Activated CD4-positive, CD25-positive, alpha-beta regulatory T cell treated with anti-CD3 and anti-CD28 coated beads, Interleukin-2, amount 50 U/mL, for 24 hours (primary cell): Measurements from ENCODE around the gene GMEB1.
"Not testable (repeated sequence)": the region's sequence is repeated elsewhere in the genome, so short reads cannot be mapped to it uniquely, and the experiment has no call there.

ENCODE experiments used
- ATAC-seq, 2 donors: fragments of 150-1000 bp; cut with Tn5 transposase; one replicate each; pipeline ENCODE4 v1.10.0; 2021; ENCODE audit warnings: mild to moderate bottlenecking in 1 of 2, moderate library complexity in 1 of 2

The GMEB1 gene

GRCh38 chr1:28672971-28673370 is 4.4 kb downstream of the GMEB1 start:
- not testable (repeated sequence) for ATAC-seq

GRCh38 chr1:28675924-28676257 is 7.3 kb downstream of the GMEB1 start:
- no peak for ATAC-seq

GRCh38 chr1:28680151-28680550 is 11.6 kb downstream of the GMEB1 start:
- no peak for ATAC-seq

- no peak for ATAC-seq
Measured at GRCh38 chr1:28682840-28683239, 14.3 kb downstream of the GMEB1 start.

GRCh38 chr1:28684937-28685336 is 16.4 kb downstream of the GMEB1 start:
- no peak for ATAC-seq

GRCh38 chr1:28691627-28692026 is 23.0 kb downstream of the GMEB1 start:
- not testable (repeated sequence) for ATAC-seq

GRCh38 chr1:28703629-28704028 is 35.0 kb downstream of the GMEB1 start:
- ATAC-seq = no peak

GRCh38 chr1:28716336-28716735 is 47.8 kb downstream of the GMEB1 start:
- ATAC-seq = no peak

- no peak for ATAC-seq
Measured at GRCh38 chr1:28718166-28718565, 49.6 kb downstream of the GMEB1 start.

GRCh38 chr1:28718586-28719331 is 50.2 kb downstream of the GMEB1 start:
- no peak for ATAC-seq

GRCh38 chr1:28719332-28719619 is 50.7 kb downstream of the GMEB1 start:
- no peak for ATAC-seq

GRCh38 chr1:28720376-28720775 is 51.8 kb downstream of the GMEB1 start:
- ATAC-seq = no peak

GRCh38 chr1:28721927-28722326 is 53.3 kb downstream of the GMEB1 start:
- not testable (repeated sequence) for ATAC-seq

GRCh38 chr1:28725365-28725764 is 56.8 kb downstream of the GMEB1 start:
- ATAC-seq = not testable (repeated sequence)

GRCh38 chr1:28735961-28736449 is 67.4 kb downstream of the GMEB1 start:
- no peak for ATAC-seq

GRCh38 chr1:28736450-28737306 is 68.1 kb downstream of the GMEB1 start, which contains the start of gene YTHDF2:
Gene YTHDF2, plus strand, starts transcription at chr1:28736940. Its CDS starts 181 bp downstream, at chr1:28737121.
- peak; percentile 95 to 98 for ATAC-seq

- ATAC-seq = no peak
Measured at GRCh38 chr1:28737307-28738132, 68.9 kb downstream of the GMEB1 start.

- ATAC-seq = no peak
Measured at GRCh38 chr1:28740118-28740517, 71.5 kb downstream of the GMEB1 start.

- peak in 1 of 2 donors; percentile 86 for ATAC-seq
Measured at GRCh38 chr1:28744184-28744583, 75.6 kb downstream of the GMEB1 start.

- ATAC-seq = no peak
Measured at GRCh38 chr1:28745653-28746173, 77.1 kb downstream of the GMEB1 start.

- no peak for ATAC-seq
Measured at GRCh38 chr1:28750330-28750729, 81.7 kb downstream of the GMEB1 start.

- not testable (repeated sequence) for ATAC-seq
Measured at GRCh38 chr1:28750771-28751294, 82.2 kb downstream of the GMEB1 start.
